Common myeloid progenitor, CD34-positive (primary cell): ENCODE results near the gene NUCKS1.

Experiments used
- CTCF ChIA-PET: fragments of 350-600 bp; sonication (Branson Sonifier 250); formaldehyde crosslinking; loops from one replicate; lab custom pipeline; 2021; ENCODE audit warnings: antibody characterized with exemption; lab: Charles Lee
- POLR2A ChIA-PET: fragments of 350-600 bp; sonication (Branson Sonifier 250); formaldehyde crosslinking; loops from one replicate; lab custom pipeline; 2021; ENCODE audit warnings: antibody characterized with exemption; lab: Charles Lee
- DNase-seq, 3 donors: peaks; one replicate each; pipeline versions ENCODE4 v3.0.0 to v3.0.0-alpha.2; 2013
- H3K27ac ChIP-seq, 2 experiments: 1 replicate in 1 of 2; 2 replicates in 1 of 2; pipeline ENCODE4 v1.7.0; 2013; ENCODE audit warnings: inconsistent platforms in 2 of 2, low read length in 2 of 2, mild to moderate bottlenecking in 2 of 2, low read depth in 1 of 2, moderate library complexity in 1 of 2; ENCODE audit not compliant: severe bottlenecking in 2 of 2, insufficient read depth in 1 of 2, poor library complexity in 1 of 2
- H3K27me3 ChIP-seq, 5 experiments: replicated peaks in 2 of 5; 1 replicate in 3 of 5; 2 replicates in 2 of 5; pipeline versions ENCODE4 v1.6.1 to v1.7.0; 2013; ENCODE audit warnings: low read length in 4 of 5, mild to moderate bottlenecking in 2 of 5, moderate library complexity in 2 of 5, inconsistent platforms in 1 of 5; ENCODE audit not compliant: insufficient read depth in 5 of 5, control insufficient read depth in 4 of 5
- H3K36me3 ChIP-seq, 4 experiments: 1 replicate in 2 of 4; 2 replicates in 2 of 4; pipeline versions ENCODE4 v1.6.1 to v1.7.0; 2013; ENCODE audit warnings: low read length in 3 of 4, control low read depth in 1 of 4, mild to moderate bottlenecking in 1 of 4; ENCODE audit not compliant: control insufficient read depth in 4 of 4, insufficient read depth in 4 of 4
- H3K4me1 ChIP-seq, 4 experiments: 1 replicate in 3 of 4; 2 replicates in 1 of 4; pipeline versions ENCODE4 v1.6.1 to v1.7.1; 2013; ENCODE audit warnings: low read length in 3 of 4, mild to moderate bottlenecking in 3 of 4, control low read depth in 1 of 4, inconsistent platforms in 1 of 4, moderate library complexity in 1 of 4; ENCODE audit not compliant: control insufficient read depth in 4 of 4, insufficient read depth in 4 of 4; ENCODE audit errors: control extremely low read depth in 1 of 4
- H3K4me3 ChIP-seq, 7 experiments: 1 replicate in 4 of 7; 2 replicates in 3 of 7; pipeline versions ENCODE4 v1.5.1 to v1.7.0; 2013; ENCODE audit warnings: mild to moderate bottlenecking in 7 of 7, low read length in 6 of 7, moderate library complexity in 6 of 7, inconsistent platforms in 2 of 7, low read depth in 2 of 7, control low read depth in 1 of 7; ENCODE audit not compliant: insufficient read depth in 4 of 7, control insufficient read depth in 1 of 7; ENCODE audit errors: extremely low read depth in 1 of 7
- H3K9me3 ChIP-seq, 5 experiments: 1 replicate in 4 of 5; 2 replicates in 1 of 5; pipeline versions ENCODE4 v1.6.1 to v1.7.1; 2013; ENCODE audit warnings: low read length in 4 of 5, mild to moderate bottlenecking in 2 of 5, inconsistent platforms in 1 of 5, low read depth in 1 of 5, moderate library complexity in 1 of 5; ENCODE audit not compliant: control insufficient read depth in 4 of 5, insufficient read depth in 2 of 5; ENCODE audit errors: control extremely low read depth in 1 of 5
- WGBS: methylation state at CpG from one replicate; pipeline ENCODE4 v1.1.5; 2013; ENCODE audit not compliant: insufficient coverage; 5-methylcytosine and 5-hydroxymethylcytosine counted together

NUCKS1 gene

GRCh38 chr1:205772607-205773032 is 22.6 kb upstream of the NUCKS1 start:
- H3K27ac ChIP-seq, result no peak overlapping the region

GRCh38 chr1:205770618-205771017 is 20.6 kb upstream of the NUCKS1 start:
- no peak for DNase-seq
- H3K36me3 ChIP-seq, result peaks cover 0 to 7% (median 4%) of the 10 kb centered on the region in 4 experiments
- CTCF ChIA-PET, result no interaction called here
- H3K4me1 ChIP-seq, result peaks cover 4 to 18% (median 13%) of the 10 kb centered on the region in 4 experiments
- POLR2A ChIA-PET, result no interaction called here
- no peaks in the 10 kb centered on the region for H3K9me3 ChIP-seq
- peaks cover 0 to 9% (median 0%) of the 10 kb centered on the region in 5 experiments for H3K27me3 ChIP-seq
- H3K4me3 ChIP-seq, result no peak overlapping the region
- 94% methylated on average over 3 of the region's 4 CpGs for WGBS
- no peak overlapping the region for H3K27ac ChIP-seq

More at GRCh38 chr1:205772607-205773032, 22.6 kb upstream of the NUCKS1 start:
- DNase-seq, result no peak
- H3K9me3 ChIP-seq, result no peaks in the 10 kb centered on the region
- ChIA-PET POLR2A (no interaction called here), CTCF (interaction anchor here (0.6 to 1.9 kb wide), 4 partner anchors 18 to 1840 kb away, joined by 3 to 6 read pairs (median 4); no protein-coding TSS in a partner anchor)
- peaks cover 4 to 22% (median 16%) of the 10 kb centered on the region in 4 experiments for H3K4me1 ChIP-seq
- H3K4me3 ChIP-seq, result no peak overlapping the region
- WGBS, result no CpG with 5 or more reads among the region's 2 CpGs
- peaks cover 0 to 7% (median 4%) of the 10 kb centered on the region in 4 experiments for H3K36me3 ChIP-seq
- H3K27me3 ChIP-seq, result peaks cover 0 to 9% (median 0%) of the 10 kb centered on the region in 5 experiments

DNA sequence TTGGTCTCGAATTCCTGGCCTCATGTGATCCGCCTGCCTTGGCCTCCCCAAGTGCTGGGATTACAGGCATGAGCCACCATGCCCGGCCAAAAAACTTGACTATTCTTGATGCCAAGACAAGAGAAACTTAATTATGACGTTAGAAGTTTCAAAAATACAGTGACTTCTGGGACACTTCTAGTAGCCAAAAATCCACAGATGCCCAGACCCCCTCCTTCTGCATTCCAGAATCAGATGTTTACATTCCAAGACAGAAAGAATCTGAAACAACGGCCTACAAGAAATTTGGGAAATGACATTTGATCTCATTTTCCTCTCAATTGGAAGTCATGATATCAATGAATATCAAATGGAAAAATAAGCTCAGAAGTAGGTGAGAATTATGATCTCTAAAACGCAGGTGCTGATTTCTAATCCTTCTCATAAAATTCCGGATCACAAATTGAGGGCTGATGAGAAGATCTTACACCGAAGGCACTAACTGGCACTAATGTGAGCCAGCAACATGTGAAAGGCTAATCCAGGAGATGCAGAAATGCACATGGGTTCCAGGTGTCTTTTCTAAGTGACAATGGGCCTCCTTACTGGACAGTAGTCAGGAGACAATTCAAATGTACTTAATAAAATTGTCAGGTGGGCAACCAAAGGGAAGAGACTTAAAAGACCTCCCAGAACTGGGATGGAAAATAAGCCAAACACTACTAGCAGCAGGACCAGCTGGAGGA is 19.8 kb upstream of the NUCKS1 start:
- peaks cover 0 to 9% (median 0%) of the 10 kb centered on the region in 5 experiments for H3K27me3 ChIP-seq
- CTCF ChIA-PET, result no interaction called here
- POLR2A ChIA-PET, result no interaction called here
- no peak overlapping the region for H3K4me3 ChIP-seq
- peaks cover 0 to 7% (median 4%) of the 10 kb centered on the region in 4 experiments for H3K36me3 ChIP-seq
- peaks cover 4 to 10% (median 8%) of the 10 kb centered on the region in 4 experiments for H3K4me1 ChIP-seq
- over 99% methylated on average over 7 of the region's 8 CpGs for WGBS
- DNase-seq, result no peak
- H3K9me3 ChIP-seq, result no peaks in the 10 kb centered on the region
- no peak overlapping the region for H3K27ac ChIP-seq

GRCh38 chr1:205767248-205767647 is 17.3 kb upstream of the NUCKS1 start:
- DNase-seq, result no peak
- no peak overlapping the region for H3K4me3 ChIP-seq
- no peaks in the 10 kb centered on the region for H3K27me3 ChIP-seq
- no peak overlapping the region for H3K27ac ChIP-seq
- CTCF ChIA-PET, result interaction anchor here (1.0 kb wide), 1 partner anchor 22 kb away, joined by 3 read pairs; no protein-coding TSS in a partner anchor
- no peaks in the 10 kb centered on the region for H3K4me1 ChIP-seq
- no peaks in the 10 kb centered on the region for H3K9me3 ChIP-seq
- WGBS, result no CpG with 5 or more reads among the region's 3 CpGs
- POLR2A ChIA-PET, result no interaction called here
- peaks cover 0 to 7% (median 4%) of the 10 kb centered on the region in 4 experiments for H3K36me3 ChIP-seq

DNA sequence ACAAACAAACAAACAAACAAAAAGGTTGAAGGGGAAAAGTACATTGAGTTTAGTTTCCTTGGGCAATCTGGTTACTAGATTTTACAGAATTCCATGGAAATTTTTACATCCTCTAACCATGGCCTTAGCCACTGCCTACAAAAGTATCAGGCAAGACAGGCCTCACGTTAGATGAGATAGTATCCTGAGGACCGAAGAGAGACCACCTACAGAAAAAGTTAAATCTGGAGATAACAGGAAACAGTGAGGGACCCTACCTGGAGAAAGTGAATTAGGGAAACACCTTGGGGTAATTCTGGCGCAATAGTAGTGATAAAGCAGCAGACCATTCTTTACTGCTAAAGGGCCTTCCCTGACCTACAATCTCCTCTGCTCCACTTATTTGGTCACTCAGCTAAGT is 16.6 kb upstream of the NUCKS1 start:
- Histone ChIP-seq H3K27ac (no peak overlapping the region), H3K4me3 (no peak overlapping the region), H3K36me3 (peaks cover 0 to 7% (median 4%) of the 10 kb centered on the region in 4 experiments), H3K4me1 (no peaks in the 10 kb centered on the region), H3K27me3 (no peaks in the 10 kb centered on the region), H3K9me3 (no peaks in the 10 kb centered on the region)
- 97% methylated on average over 3 of the region's 3 CpGs for WGBS
- no peak for DNase-seq
- POLR2A ChIA-PET, result no interaction called here
- CTCF ChIA-PET, result no interaction called here

- Histone ChIP-seq H3K36me3 (peaks cover 0 to 7% (median 4%) of the 10 kb centered on the region in 4 experiments), H3K4me3 (no peak overlapping the region), H3K27ac (no peak overlapping the region), H3K9me3 (no peaks in the 10 kb centered on the region), H3K4me1 (no peaks in the 10 kb centered on the region), H3K27me3 (no peaks in the 10 kb centered on the region)
- CTCF ChIA-PET, result interaction anchor here (1.2 to 1.6 kb wide), 2 partner anchors 11 to 26 kb away, joined by 3 to 5 read pairs; no protein-coding TSS in a partner anchor
- 94% methylated on average over 2 of the region's 5 CpGs for WGBS
- POLR2A ChIA-PET, result no interaction called here
- no peak for DNase-seq
Observed at GRCh38 chr1:205766038-205766437, 16.1 kb upstream of the NUCKS1 start.

- Histone ChIP-seq H3K9me3 (no peaks in the 10 kb centered on the region), H3K4me3 (no peak overlapping the region), H3K27ac (no peak overlapping the region), H3K27me3 (no peaks in the 10 kb centered on the region), H3K36me3 (peaks cover 0 to 2% (median 0%) of the 10 kb centered on the region in 4 experiments), H3K4me1 (no peaks in the 10 kb centered on the region)
- POLR2A ChIA-PET, result interaction anchor here (1.0 kb wide), 1 partner anchor 14 kb away, joined by 3 read pairs; no protein-coding TSS in a partner anchor
- CTCF ChIA-PET, result interaction anchor here (0.7 to 1.6 kb wide), 2 partner anchors 27 to 220 kb away, joined by 3 to 5 read pairs; no protein-coding TSS in a partner anchor
- DNase-seq, result no peak
- no CpG with 5 or more reads among the region's 2 CpGs for WGBS
Observed at GRCh38 chr1:205764578-205764977, 14.6 kb upstream of the NUCKS1 start.
